GM19193 (cell line): ENCODE data around the gene LCN1.

ENCODE experiments used
- POLR2A ChIP-seq: IDR thresholded peaks from 4 replicates; pipeline ENCODE4 v1.6.1; 2011; ENCODE audit not compliant: insufficient read depth, insufficient read length; ENCODE audit errors: extremely low read depth

Gene LCN1

GRCh38 chr9:135507104-135508035 lies 13.9 kb upstream of the LCN1 start:
- no peak for TF ChIP-seq POLR2A

GRCh38 chr9:135508211-135508820 lies 12.9 kb upstream of the LCN1 start:
- TF ChIP-seq POLR2A: no peak

- TF ChIP-seq POLR2A: no peak
Observed at GRCh38 chr9:135509458-135509857, 11.8 kb upstream of the LCN1 start.

DNA sequence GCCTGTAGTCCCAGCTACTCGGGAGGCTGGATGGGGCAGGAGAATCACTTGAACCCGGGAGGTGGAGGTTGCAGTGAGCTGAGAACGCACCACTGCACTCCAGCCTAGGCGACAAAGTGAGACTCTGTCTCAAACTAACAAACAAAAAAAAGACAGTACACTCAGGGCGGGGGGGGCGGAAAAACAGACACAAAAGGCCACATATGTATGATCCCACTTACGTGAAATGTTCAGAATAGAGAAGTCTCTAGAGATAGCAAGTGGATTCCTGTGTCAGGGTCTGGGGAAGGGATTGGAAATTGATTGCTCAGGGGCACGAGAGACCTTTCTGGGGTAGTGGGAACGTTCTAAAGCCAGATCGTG lies 9.0 kb upstream of the LCN1 start:
- TF ChIP-seq POLR2A: no peak

DNA sequence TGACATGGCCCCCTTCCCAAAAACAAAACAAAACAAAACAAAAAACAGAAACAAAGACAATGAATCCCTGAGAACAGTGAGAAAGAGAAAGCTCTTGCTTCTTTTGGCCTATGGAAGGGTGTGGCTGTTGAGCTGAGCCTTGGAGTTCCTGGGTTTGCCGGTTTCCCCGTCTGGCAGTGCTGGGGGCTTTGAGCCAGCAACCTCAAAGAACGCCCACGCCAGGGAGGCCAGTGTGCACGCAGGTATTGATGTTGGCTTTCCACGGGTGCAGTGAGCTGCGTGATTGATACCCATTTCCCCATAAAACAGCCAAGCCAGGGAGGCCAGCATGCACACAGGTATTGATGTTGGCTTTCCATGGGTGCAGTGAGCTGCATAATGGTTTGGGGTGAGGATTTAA lies 8.3 kb upstream of the LCN1 start:
- TF ChIP-seq POLR2A: no peak

DNA sequence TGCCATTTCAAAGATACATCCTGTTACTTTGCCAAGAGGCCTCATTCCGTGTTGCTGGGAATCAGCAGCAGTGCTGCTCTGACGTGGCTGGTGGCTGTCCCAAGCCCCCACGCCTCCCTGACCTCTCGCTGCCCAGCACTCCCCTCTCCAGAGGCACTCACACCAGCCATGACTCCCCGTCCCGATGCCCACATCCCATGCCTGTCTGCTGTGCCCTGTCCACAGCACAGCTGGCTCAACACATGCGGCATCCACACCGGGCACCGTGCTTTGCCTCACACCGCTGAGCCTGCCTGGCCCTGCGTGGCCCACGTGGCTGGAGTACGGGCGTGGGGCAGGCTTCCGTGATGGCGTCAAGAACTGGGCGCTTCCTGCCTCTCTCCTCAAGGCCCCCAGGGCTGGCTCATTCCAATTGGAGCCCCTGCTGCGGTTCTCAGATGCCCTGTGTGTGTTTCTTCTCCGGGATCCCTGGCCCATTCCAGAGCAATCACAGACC lies 7.8 kb upstream of the LCN1 start:
- TF ChIP-seq POLR2A: no peak

- TF ChIP-seq POLR2A: no peak
Observed at GRCh38 chr9:135514342-135515082, 6.7 kb upstream of the LCN1 start.

DNA sequence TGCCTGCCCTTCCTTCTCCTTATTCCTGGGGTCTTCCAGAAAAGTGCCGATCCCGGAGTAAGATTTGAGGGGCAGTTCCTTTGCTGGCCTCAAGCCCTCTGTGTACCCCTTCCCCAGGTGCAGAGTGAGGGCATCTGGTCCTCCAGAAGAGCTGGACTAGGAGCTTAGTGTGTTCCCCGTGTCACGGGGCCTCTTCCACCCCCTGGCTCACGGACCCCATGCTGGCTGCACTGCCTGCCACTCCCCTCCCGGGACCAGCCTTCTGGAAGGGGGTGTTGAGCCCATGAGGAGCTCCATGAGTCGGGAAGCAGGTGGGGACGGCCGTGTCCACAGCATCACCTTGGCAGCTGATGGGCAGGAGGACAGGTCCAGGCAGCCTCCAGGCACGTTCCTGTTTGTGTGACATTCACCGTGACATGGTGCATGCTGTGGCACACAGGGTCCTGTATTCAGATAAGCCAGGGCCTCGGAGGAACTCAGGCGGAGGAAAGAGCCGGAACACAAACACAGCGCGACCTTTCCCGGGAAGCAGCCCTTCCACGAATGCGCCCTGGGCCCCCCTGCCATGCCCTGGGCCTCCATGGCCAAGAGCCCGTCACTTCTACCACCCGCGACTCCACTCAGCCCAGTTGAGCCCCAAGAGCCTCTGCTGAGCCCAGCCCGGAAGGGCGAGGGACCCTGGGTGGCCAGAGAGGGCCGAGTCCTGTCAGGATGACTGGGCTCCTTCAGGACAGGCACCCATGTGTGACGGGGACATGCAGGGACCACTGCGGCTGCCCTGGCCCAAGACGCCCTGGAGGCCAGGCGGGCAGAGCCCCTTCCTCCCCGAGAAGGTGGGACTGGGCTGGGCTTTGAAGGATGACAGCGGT lies 5.9 kb upstream of the LCN1 start:
- no peak for TF ChIP-seq POLR2A

GRCh38 chr9:135516132-135516860 lies 4.9 kb upstream of the LCN1 start:
- no peak for TF ChIP-seq POLR2A

DNA sequence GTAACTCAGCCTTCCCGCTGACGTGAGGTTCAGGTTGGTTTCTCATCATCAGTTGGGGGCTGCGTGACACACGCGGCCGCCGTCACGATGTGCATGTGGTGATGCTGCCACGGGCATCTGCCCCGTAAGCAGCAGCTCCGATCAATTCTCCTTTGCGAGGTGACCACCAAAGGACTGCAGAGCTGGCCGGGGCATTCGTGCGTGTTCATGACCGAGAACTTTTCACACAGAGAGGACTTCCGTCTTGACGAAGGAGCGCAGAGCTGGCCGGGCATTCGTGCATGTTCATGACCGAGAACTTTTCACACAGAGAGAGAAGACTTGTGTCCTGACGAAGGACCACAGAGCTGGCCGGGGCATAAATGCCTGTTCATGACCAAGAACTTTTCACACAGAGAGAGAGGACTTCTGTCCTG lies 3.8 kb upstream of the LCN1 start:
- TF ChIP-seq POLR2A: no peak

GRCh38 chr9:135519179-135519971 lies 1.9 kb upstream of the LCN1 start:
- no peak for TF ChIP-seq POLR2A

DNA sequence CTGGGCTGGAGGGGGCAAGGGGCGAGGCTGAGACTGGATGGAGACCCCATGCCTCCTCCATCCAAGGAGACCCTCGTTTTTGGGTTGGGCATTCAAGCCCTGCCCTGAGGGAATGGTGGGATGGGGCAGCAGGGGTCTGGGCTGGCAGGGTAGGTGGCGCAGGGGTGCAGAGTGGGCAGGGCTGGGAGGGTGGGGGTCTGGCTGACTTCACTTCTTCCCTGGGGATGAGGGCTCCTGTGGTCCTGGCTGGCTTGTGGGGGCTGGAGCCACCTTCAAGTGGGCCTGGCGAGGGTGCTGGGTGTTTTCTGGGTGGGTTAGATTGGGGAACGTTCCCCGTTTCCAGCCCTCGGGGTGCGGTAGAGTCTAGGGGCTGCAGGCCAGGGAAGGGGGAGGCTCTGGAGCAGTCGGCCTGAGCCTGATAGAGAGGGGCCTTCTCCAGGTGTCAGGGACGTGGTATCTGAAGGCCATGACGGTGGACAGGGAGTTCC lies 412 bp downstream of the LCN1 start:
- no peak for TF ChIP-seq POLR2A
